Measurements from ENCODE around the gene TLR3.

DNA sequence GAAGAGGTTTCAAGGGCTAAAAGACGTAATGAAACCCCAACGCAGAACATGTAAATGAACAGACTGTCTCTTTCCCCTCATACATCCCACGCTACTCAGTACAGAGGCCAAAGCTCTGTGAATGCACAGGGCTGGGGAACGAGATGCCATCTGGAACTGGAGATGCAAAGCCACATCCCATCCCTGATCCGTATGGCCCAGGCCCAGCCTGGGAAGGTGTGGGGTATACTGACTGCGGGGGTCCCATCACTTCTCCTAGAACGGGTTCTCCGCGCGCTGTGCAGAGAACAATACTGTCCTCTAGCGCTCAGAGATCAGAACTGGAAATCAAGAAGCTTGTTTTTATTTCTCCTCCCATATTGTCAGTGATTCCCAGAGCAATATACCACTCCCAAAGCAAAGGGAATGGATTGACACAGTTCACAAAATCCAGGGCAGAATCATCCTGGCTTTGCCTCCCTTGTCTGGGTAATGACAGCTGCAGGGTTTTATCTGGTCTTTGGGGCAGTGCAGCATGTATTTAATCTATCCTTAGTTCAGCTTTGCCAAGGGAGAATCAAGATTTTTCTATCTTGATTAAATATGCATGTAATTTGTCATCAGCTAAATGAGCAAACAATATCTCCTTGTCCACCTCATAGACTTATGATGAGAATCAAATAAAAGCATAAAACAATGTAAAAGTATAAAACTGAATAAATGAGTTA, 47.3 kb upstream of the TLR3 start:
- TF ChIP-seq FOXA1 (IDR thresholded peaks at IDR 0.05) (no peak), HDGF (IDR thresholded peaks at IDR 0.05; ENCODE audit: borderline replicate concordance) (no peak), FOXM1 (IDR thresholded peaks at IDR 0.05; ENCODE audit: borderline replicate concordance) (no peak), ARNT (IDR thresholded peaks at IDR 0.05) (no peak), NFRKB (IDR thresholded peaks at IDR 0.05) (no peak), SP1 (IDR thresholded peaks at IDR 0.05) (no peak), TARDBP (IDR thresholded peaks at IDR 0.05) (no peak), ELF4 (IDR thresholded peaks at IDR 0.05) (no peak)
- TF ChIP-seq, protein P1, sequence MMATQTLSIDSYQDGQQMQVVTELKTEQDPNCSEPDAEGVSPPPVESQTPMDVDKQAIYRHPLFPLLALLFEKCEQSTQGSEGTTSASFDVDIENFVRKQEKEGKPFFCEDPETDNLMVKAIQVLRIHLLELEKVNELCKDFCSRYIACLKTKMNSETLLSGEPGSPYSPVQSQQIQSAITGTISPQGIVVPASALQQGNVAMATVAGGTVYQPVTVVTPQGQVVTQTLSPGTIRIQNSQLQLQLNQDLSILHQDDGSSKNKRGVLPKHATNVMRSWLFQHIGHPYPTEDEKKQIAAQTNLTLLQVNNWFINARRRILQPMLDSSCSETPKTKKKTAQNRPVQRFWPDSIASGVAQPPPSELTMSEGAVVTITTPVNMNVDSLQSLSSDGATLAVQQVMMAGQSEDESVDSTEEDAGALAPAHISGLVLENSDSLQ (IDR thresholded peaks at IDR 0.05), result no peak

All from HEK293T (cell line).